ENCODE measurements around the gene ZNF174.
A peak's percentile ranks its signal among the peaks of the same experiment; 100 is the strongest.

Gene ZNF174

DNA sequence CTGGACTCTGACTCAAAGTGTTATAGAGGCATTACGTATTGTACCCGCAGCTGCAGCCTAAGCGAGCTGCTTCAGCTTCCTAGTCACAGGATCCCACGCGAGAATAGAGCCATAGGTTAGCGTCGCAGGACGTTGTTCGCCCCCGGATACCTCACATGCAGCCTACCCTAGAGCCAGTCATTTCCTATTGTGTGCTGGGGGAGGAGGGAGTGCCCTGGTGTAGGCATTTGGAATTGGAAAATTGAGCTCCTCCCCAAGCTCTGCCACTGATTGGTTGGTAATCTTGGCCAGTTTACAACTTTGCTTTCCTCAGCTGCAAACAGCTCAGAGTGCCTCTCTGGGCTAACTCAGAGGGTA, 43.0 kb downstream of the ZNF174 start:
- DNase-seq: no peak

DNA sequence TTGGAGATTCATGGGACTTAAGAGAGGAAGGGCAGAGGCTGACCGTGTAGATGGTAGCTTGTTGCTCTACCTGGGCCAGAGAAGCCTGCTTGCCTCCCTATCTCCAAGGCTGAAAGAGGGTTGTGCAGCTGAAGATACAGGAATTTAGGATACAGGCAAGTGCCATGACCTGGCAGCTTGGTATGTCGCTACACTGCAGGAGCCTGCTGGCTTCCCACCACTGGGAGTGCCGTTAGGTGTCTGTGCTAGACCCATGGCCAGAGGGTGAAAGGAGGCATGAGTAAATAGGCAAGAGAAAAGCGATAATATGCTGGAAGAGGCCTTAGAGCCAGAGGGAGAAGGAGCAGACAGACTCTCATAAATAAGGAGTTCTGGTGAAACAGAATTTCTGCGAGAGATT, 53.1 kb downstream of the ZNF174 start:
- DNase-seq: no peak

DNA sequence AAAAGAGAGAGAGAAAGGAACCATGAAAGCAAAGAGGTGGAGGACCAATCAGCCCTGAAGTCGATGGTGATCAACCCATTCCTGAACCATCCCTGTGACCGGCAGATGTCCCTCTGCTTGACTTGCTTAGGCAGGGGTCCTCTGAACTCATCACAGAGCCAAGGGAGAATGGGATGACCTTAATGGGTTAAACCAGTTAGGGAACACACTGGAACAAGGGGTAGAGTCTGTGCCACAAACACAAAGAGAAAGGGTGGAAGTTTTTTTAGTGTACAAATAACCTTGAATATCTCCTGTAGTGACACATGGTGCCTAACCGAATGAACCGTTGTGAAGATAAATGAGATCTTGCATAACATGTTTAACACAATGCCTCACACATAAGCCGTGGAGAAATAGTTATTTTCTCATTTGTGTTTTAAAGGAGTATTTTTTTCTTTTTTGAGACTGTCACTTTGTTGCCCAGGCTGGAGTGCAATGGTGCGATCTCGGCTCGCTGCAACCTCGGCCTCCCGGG, 53.7 kb downstream of the ZNF174 start:
- DNase-seq: no peak

DNA sequence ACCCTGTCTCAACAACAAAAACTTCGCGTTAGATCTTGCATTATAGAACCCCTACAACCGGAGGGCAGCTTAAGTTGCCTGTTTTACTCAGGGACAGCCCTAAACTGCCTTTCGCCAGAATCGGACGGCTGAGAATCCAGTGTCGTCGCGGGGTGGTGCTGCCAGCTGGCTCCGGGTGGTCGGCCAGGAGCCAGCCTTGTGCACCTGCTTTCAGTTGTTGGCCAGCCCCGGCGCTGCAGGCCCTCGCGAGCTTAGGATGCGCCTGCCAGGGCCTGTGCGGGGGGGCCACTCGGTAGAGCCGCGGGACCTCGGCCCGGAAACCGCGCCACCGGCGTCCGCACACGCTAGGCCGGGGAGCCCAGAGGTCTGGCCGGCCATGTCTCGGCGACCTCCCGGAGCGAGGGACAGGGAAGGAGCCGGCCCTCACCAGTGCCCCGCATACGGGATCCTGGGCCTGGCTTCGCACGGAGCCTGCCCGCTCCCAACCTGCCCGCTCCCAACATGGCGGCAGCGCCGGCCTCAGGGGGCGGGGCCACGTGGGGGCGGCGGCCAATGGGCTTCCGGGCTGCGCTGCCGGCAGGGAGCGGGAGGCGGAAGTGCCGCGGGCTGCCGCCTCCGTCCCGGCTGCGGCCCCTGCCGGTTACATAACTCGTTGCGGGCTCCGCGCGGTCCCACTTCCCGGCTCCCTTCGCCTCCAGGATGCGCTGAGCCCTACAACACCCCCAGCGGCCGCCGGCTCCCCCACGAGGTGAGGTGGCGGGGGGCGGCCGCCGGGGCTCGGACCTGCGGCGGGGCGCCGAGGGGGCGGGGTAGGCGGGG, 56.6 kb downstream of the ZNF174 start:
- peak; percentile 81 for DNase-seq

DNA sequence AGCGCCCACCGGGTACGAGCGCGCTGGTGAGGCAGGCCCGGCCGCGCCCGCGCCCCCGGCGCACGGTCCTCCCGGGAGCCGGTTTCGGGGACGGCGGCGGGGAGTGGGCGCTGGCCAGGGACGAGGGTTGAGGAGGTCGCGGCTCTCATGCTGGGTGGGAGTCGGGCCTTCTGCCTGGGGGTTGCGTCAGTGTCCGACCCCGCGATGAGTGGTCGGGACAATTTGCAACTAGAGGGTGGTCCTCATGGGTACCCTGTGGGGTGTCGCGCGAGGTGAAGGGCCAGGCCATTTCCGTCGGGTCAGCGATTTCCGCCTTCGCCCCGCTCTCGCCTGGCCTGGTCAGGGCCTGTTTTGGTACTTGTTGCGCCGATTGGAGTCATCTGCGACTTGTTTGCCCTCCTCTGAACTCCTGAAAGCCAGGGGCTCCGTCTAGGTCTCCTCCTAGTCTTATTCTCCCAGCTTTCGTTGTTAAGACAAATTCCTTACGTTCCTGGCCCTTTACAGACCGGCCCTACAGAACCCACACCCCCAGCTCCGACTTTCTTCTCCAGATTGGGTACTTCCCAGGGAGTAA, 57.4 kb downstream of the ZNF174 start:
- no peak for DNase-seq

DNA sequence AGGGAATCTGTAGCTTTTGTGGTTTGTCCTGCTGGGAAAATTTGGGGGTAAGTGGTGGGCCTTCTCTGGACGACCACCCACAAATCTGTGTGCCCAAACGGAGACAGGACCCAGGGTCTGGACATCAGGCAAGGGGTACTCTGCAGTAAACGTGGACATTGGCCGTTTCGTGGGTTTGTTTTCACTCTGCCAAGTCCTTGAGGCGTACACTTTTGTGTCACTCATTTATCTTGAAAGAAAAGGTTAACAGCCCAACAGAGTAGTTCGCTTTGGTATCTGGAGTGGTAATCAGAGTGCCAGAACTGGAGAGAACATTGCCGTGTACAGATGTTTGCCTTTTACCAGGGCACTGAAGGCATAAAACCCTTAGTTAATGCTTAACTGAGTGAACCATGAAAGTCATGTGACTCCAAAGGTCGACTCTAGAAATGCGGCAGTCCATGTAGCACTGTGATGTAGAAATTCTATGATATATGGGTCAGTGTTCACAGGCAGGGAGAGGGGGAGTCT, 57.9 kb downstream of the ZNF174 start:
- DNase-seq: no peak

All from NK-92 treated with Interleukin-12 subunit alpha and Interleukin-12 subunit beta, amount 100 ng/mL, for 24 hours (cell line).